Keratinocyte (primary cell): ENCODE measurements around the gene ZBTB24. TPM values are rescaled to one million over a fixed set of nuclear protein-coding genes. Genes with fewer than 3 reads are reported as not detected.

Experiments
- DNase-seq: peaks from one replicate; pipeline ENCODE4 v3.0.0-alpha.2; 2011; ENCODE audit warnings: low read depth, missing footprints, low spot score
- FAIRE-seq: peaks from 2 replicates; lab custom pipeline; 2011; peaks lifted over from hg19 to GRCh38; lab: Jason Lieb, UNC
- H2AFZ ChIP-seq: 2 replicates; pipeline ENCODE4 v1.6.0; 2012; ENCODE audit warnings: low read length, control low read depth, inconsistent platforms; ENCODE audit not compliant: control insufficient read depth
- H3K27ac ChIP-seq: 2 replicates; pipeline ENCODE4 v1.5.1; 2011; ENCODE audit warnings: low read length; ENCODE audit not compliant: control insufficient read depth, insufficient read depth
- H3K27me3 ChIP-seq: 3 replicates; pipeline ENCODE4 v1.6.0; 2011; ENCODE audit warnings: low read length; ENCODE audit not compliant: control insufficient read depth, insufficient read depth; ENCODE audit errors: extremely low read depth
- H3K36me3 ChIP-seq, 2 experiments: 2 replicates in 1 of 2; 3 replicates in 1 of 2; pipeline ENCODE4 v1.5.1; 2011; ENCODE audit warnings: low read length in 2 of 2, mild to moderate bottlenecking in 1 of 2; ENCODE audit not compliant: control insufficient read depth in 2 of 2, insufficient read depth in 2 of 2; ENCODE audit errors: extremely low read depth in 1 of 2
- H3K4me1 ChIP-seq: 3 replicates; pipeline ENCODE4 v1.5.1; 2011; ENCODE audit warnings: low read length; ENCODE audit not compliant: control insufficient read depth, insufficient read depth; ENCODE audit errors: extremely low read depth
- H3K4me2 ChIP-seq: 3 replicates; pipeline ENCODE4 v1.6.0; 2011; ENCODE audit warnings: low read depth, low read length; ENCODE audit not compliant: control insufficient read depth, insufficient read depth; ENCODE audit errors: extremely low read depth
- H3K4me3 ChIP-seq, 3 experiments: fragments of 200-600 bp in 1 of 3; sonication (generic) in 1 of 3; 2 replicates in 2 of 3; 3 replicates in 1 of 3; pipeline ENCODE4 v1.5.1; 2011 to 2016; ENCODE audit warnings: low read length in 3 of 3, mild to moderate bottlenecking in 3 of 3, control low read depth in 2 of 3, inconsistent platforms in 1 of 3, low read depth in 1 of 3, mixed read lengths in 1 of 3, mixed run types in 1 of 3, moderate library complexity in 1 of 3; ENCODE audit not compliant: control insufficient read depth in 2 of 3, insufficient read depth in 2 of 3; ENCODE audit errors: extremely low read depth in 1 of 3
- H3K79me2 ChIP-seq: 2 replicates; pipeline ENCODE4 v1.6.0; 2012; ENCODE audit warnings: low read length; ENCODE audit not compliant: control insufficient read depth, insufficient read depth
- H3K9ac ChIP-seq: 3 replicates; pipeline ENCODE4 v1.6.0; 2011; ENCODE audit warnings: low read length; ENCODE audit not compliant: control insufficient read depth, insufficient read depth; ENCODE audit errors: extremely low read depth
- H3K9me1 ChIP-seq: 3 replicates; pipeline ENCODE4 v1.6.0; 2011; ENCODE audit warnings: low read length; ENCODE audit not compliant: control insufficient read depth, insufficient read depth; ENCODE audit errors: extremely low read depth
- H3K9me3 ChIP-seq: 2 replicates; pipeline ENCODE4 v1.5.1; 2012; ENCODE audit warnings: low read depth, low read length; ENCODE audit not compliant: control insufficient read depth
- H4K20me1 ChIP-seq: 3 replicates; pipeline ENCODE4 v1.6.0; 2011; ENCODE audit warnings: low read length; ENCODE audit not compliant: control insufficient read depth, insufficient read depth; ENCODE audit errors: extremely low read depth
- EZH2 ChIP-seq: IDR thresholded peaks from one replicate; pipeline ENCODE4 v1.6.1; 2012; ENCODE audit warnings: inconsistent platforms, mild to moderate bottlenecking, low read length, moderate library complexity
- dilution Hi-C: fragments of 300-500 bp; cut with MboI; formaldehyde crosslinking; loops from one replicate; pipeline ENCODE4 v1.7.0; 2020; ENCODE audit warnings: low sequenced_read_pairs; ENCODE audit not compliant: extremely low pct_ligation_motif_present
- polyA plus RNA-seq, 5 experiments: library from polyadenylated mRNA; depleted of rRNA in 3 of 5; stranded (reverse) in 3 of 5; stranded (forward) in 1 of 5; unstranded in 1 of 5; fragments of >200 nt; gene quantifications; 1 replicate in 1 of 5; 2 replicates in 3 of 5; 3 replicates in 1 of 5; pipeline versions ENCODE4 v1.2.1 to v1.2.3, GENCODE V29; 2011 to 2012; ENCODE audit warnings: missing spikeins in 2 of 5, low read depth in 1 of 5, low replicate concordance in 1 of 5
- TF ChIP-seq, protein P1 (sequence below), 3 experiments: IDR thresholded peaks in 1 of 3; conservative IDR thresholded peaks in 1 of 3; optimal IDR thresholded peaks in 1 of 3; 2 replicates in 2 of 3; 3 replicates in 1 of 3; pipeline versions ENCODE3 to v1.5.1; 2011; ENCODE audit warnings: low read length in 3 of 3, mild to moderate bottlenecking in 3 of 3, moderate library complexity in 2 of 3, control low read depth in 1 of 3, inconsistent platforms in 1 of 3; ENCODE audit not compliant: insufficient read depth in 2 of 3; ENCODE audit errors: extremely low read depth in 1 of 3

ZBTB24 gene
- polyA plus RNA-seq, 1 donor (not counting 4 experiments of a cell fraction or from before 2014, with no cell fraction given) = 4.6 TPM

GRCh38 chr6:109471105-109471810, 11.8 kb downstream of the ZBTB24 start:
- Histone ChIP-seq H3K36me3 (peaks cover 37 to 42% of the 10 kb centered on the region in 2 experiments), H3K9ac (no peak overlapping the region), H3K9me3 (no peaks in the 10 kb centered on the region), H3K4me3 (no peak overlapping the region), H3K4me1 (no peaks in the 10 kb centered on the region), H3K4me2 (no peak overlapping the region), H3K9me1 (no peaks in the 10 kb centered on the region), H2AFZ (no peak overlapping the region), H3K79me2 (peaks cover 2% of the 10 kb centered on the region), H4K20me1 (no peaks in the 10 kb centered on the region), H3K27ac (no peak overlapping the region), H3K27me3 (no peaks in the 10 kb centered on the region)
- dilution Hi-C loops = no loop called here
- TF ChIP-seq EZH2 = no peak
- TF ChIP-seq, protein P1, sequence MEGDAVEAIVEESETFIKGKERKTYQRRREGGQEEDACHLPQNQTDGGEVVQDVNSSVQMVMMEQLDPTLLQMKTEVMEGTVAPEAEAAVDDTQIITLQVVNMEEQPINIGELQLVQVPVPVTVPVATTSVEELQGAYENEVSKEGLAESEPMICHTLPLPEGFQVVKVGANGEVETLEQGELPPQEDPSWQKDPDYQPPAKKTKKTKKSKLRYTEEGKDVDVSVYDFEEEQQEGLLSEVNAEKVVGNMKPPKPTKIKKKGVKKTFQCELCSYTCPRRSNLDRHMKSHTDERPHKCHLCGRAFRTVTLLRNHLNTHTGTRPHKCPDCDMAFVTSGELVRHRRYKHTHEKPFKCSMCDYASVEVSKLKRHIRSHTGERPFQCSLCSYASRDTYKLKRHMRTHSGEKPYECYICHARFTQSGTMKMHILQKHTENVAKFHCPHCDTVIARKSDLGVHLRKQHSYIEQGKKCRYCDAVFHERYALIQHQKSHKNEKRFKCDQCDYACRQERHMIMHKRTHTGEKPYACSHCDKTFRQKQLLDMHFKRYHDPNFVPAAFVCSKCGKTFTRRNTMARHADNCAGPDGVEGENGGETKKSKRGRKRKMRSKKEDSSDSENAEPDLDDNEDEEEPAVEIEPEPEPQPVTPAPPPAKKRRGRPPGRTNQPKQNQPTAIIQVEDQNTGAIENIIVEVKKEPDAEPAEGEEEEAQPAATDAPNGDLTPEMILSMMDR (optimal IDR thresholded peaks at IDR 0.05 in 1 of 3, IDR thresholded peaks at IDR 0.05 in 1 of 3, conservative IDR thresholded peaks at IDR 0.05 in 1 of 3; ENCODE audit: extremely low read depth in 1 of 3, insufficient read depth in 2 of 3, low read length in 3 of 3) = no peak
- DNase-seq (no peak), FAIRE-seq (no peak)

DNA sequence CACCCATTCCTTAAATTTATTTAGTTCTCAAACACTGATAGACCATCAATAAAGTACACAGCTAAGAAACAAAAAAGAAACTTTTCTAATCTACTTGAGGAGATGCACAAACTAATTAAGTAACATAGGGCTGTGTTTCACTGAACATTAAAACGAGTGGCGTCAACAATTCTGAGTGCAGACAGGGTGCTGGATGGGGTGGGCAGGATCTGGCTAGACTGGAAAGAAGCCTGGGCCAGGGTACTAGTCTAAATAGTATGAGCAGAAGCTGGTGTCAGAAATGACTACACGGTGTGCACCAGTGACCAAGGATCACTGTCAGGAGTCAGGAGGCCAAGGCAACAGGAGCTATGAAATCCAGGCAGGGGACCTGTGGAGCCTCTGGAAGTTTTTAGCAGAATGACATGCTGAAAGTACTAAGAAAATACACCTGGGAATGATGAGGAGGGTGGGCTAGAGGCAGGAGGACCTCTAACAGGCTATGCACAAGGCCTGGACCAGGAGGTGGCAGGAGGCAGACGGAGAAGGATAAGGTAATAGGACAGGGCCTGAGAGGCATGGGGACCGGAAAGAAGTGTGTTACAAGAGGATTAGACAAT, 13.3 kb downstream of the ZBTB24 start:
- H3K9ac ChIP-seq = no peak overlapping the region
- no peaks in the 10 kb centered on the region for H3K79me2 ChIP-seq
- H3K27me3 ChIP-seq = no peaks in the 10 kb centered on the region
- no peaks in the 10 kb centered on the region for H3K9me3 ChIP-seq
- dilution Hi-C loops = no loop called here
- H4K20me1 ChIP-seq = no peaks in the 10 kb centered on the region
- no peaks in the 10 kb centered on the region for H3K9me1 ChIP-seq
- H3K36me3 ChIP-seq = peaks cover 37 to 38% of the 10 kb centered on the region in 2 experiments
- no peak overlapping the region for H3K4me2 ChIP-seq
- no peaks in the 10 kb centered on the region for H3K4me1 ChIP-seq
- H2AFZ ChIP-seq = no peak overlapping the region
- no peak for DNase-seq
- no peak overlapping the region for H3K4me3 ChIP-seq
- no peak overlapping the region for H3K27ac ChIP-seq
- FAIRE-seq = no peak
- TF ChIP-seq, protein P1 (optimal IDR thresholded peaks at IDR 0.05 in 1 of 3, IDR thresholded peaks at IDR 0.05 in 1 of 3, conservative IDR thresholded peaks at IDR 0.05 in 1 of 3; ENCODE audit: extremely low read depth in 1 of 3, insufficient read depth in 2 of 3, low read length in 3 of 3) = no peak
- TF ChIP-seq EZH2 = no peak
